HG03575 (cell line): Measurements from ENCODE around the gene YY1.
"Not testable (repeated sequence)": the region's sequence is repeated elsewhere in the genome, so short reads cannot be mapped to it uniquely, and the experiment has no call there.

Source experiments
- ATAC-seq: cut with Tn5 transposase; IDR thresholded peaks from one replicate; pipeline ENCODE4 v1.9.1; 2021; ENCODE audit not compliant: unreplicated experiment, insufficient number of reproducible peaks, low FRiP score; ENCODE audit errors: extremely low read depth

YY1 gene

GRCh38 chr14:100305324-100306100, 66.6 kb downstream of the YY1 start:
- ATAC-seq = no peak

- ATAC-seq = no peak
These were observed 67.4 kb downstream of the YY1 start, which contains the start of gene SLC25A29 for GRCh38 chr14:100306101-100306997. Gene SLC25A29, minus strand, starts transcription at chr14:100306444. Its CDS starts 212 bp downstream, at chr14:100306232.

- ATAC-seq = no peak
These were observed 68.2 kb downstream of the YY1 start for GRCh38 chr14:100306998-100307765.

DNA sequence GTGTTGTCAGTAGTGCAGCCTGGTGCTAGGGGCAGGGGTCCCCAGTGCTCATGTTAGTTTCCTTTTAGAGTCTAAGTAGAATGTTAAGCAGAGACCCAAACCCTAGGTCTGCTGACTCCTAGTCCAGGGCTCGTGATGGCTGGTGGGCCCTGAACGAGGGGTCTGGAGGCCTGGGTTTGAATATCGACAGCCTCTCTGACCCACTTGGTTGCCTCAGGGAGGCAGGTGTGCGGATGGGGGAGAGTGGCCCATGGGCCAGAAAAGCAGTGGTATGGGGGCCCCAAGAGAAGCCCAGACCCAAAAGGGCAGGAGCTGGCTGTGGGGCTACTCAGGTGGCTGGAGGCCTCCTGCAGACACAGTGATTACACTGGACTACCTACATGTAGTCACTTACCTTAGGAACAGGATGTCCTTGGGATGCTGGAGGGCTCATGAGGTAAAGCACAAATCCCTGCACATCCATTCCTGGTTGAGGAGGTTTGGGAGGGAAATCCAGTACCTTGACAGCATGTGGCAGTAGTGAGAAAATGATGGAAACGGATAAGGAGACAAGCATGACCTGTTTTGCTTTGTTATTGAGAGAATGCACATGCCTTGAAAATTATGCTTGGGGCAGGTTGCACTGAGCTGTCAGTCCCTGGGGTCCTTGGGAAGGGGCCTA, 69.0 kb downstream of the YY1 start:
- no peak for ATAC-seq

- not testable (repeated sequence) for ATAC-seq
These were observed 69.5 kb downstream of the YY1 start for GRCh38 chr14:100308427-100308792.

GRCh38 chr14:100309028-100309737, 70.2 kb downstream of the YY1 start:
- ATAC-seq = no peak

GRCh38 chr14:100312110-100312876, 73.3 kb downstream of the YY1 start:
- ATAC-seq = not testable (repeated sequence)

DNA sequence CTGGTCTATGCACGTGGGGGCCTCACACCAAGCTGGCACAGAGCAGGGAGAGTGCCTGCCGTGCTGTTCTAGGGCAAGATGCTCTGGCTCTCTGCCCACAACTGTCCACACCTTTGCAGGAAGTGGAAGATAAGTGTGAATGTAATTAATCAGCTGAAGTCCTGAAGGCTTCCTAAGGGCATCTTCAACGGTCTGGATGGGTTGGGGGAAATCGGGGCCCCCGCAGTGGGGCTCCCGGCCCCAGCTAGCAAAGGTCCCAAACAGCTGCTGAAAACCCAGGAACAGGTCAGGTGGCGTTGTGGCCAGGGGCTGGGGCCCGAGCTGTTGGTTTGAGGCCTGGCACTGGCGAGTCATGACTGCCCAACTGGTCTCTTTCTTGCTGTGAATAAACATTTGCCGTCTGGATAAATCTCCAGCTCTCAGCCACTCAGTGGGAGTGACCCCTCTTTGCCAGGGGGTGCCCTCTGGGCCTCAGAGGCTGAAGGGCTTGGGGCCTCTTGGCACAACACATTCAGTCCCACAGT, 74.0 kb downstream of the YY1 start:
- no peak for ATAC-seq

DNA sequence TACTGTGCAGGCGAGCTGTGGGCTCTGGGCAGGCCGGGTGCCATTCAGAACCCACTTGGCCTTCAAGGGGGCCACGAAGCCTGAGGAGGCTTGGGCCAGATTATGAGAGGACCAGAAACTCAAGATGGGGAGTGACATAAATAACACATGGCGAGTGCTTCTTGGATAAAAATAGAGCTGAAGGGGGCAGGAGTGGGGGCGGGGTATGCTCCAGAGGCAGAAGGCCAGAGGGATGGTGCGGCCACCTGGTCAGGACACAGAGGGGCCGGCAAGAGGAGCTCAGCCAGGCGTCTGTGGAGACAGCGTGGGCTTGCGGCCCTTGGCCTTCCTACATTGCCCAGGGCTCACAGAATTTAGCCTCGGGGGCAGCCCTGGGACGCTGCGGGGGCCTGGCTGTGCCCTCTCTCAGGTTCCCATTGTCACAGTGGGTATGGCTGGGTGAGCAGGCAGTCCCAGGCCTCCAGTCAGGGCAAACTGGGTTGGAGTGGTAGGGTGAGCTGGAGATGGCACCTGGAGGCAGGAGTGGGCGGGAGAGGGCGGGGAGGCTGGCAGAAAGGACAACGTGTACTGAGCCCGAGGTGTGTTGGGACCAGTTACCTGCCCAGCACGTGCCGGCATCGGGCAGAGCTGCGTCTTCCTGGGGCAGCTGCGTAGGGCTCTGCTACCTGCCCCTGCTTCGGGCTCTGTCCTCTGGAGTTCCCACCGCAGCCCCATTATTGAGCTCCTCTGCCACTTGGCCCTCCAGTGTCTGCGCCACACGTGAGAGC, 74.7 kb downstream of the YY1 start:
- ATAC-seq = no peak

GRCh38 chr14:100314724-100315123, 75.8 kb downstream of the YY1 start:
- no peak for ATAC-seq

DNA sequence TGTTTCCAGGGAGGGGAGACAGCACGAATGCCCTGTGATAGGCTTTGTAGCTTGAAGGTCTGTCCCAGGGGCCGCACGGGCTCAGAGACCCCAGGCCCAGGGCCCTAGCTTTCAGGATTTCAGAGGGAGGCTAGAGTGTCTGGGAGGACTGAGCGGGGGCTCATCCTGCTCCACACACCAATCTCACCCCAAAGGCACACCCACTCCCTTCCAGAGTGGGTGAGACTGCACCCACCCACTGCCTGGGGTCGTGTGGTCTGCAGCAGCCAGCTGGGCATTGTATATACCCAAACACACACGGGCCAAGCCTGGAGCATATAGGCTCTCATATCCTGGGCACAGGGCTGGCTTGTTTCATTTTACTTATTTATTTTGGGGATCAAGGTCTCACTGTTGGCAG, 78.4 kb downstream of the YY1 start:
- ATAC-seq = no peak

- ATAC-seq = no peak
These were observed 79.2 kb downstream of the YY1 start for GRCh38 chr14:100317912-100318808.

- ATAC-seq = no peak
These were observed 81.4 kb downstream of the YY1 start for GRCh38 chr14:100320157-100320856.

- no peak for ATAC-seq
These were observed 82.7 kb downstream of the YY1 start for GRCh38 chr14:100321473-100322137.
